OCI-LY3 (cell line): Measurements from ENCODE around the gene CCL4.

Experiments used
- H2AFZ ChIP-seq: fragments of 200-600, 300-600 bp; shearing (Covaris generic); 2 replicates; pipeline ENCODE4 v1.6.0; 2014; ENCODE audit warnings: antibody characterized with exemption, low read depth, low read length
- H3K27ac ChIP-seq: fragments of 200-600, 300-600 bp; sonication (generic); 2 replicates; pipeline ENCODE4 v1.5.1; 2014; ENCODE audit warnings: mild to moderate bottlenecking, low read length, moderate library complexity, mixed read lengths
- H3K27me3 ChIP-seq: fragments of 200-600, 300-600 bp; sonication (generic); 2 replicates; pipeline ENCODE4 v1.6.1; 2014; ENCODE audit warnings: low read depth, low read length, mixed read lengths
- H3K36me3 ChIP-seq: fragments of 200-600, 300-600 bp; sonication (generic); replicated peaks from 2 replicates; pipeline ENCODE3; 2014; ENCODE audit warnings: low read depth, low read length, mixed read lengths
- H3K4me1 ChIP-seq: fragments of 300-600, 200-600 bp; sonication (generic); 2 replicates; pipeline ENCODE4 v1.6.1; 2014; ENCODE audit warnings: low read length, mixed read lengths
- H3K4me2 ChIP-seq: fragments of 200-600, 300-600 bp; sonication (generic); 2 replicates; pipeline ENCODE4 v1.6.1; 2014; ENCODE audit warnings: low read length, mixed read lengths
- H3K4me3 ChIP-seq: fragments of 300-600, 200-600 bp; sonication (generic); 2 replicates; pipeline ENCODE4 v1.5.1; 2014; ENCODE audit warnings: antibody characterized with exemption, mild to moderate bottlenecking, low read length, moderate library complexity
- H3K79me2 ChIP-seq: fragments of 300-600, 200-600 bp; shearing (Covaris generic); 2 replicates; pipeline ENCODE4 v1.6.1; 2014; ENCODE audit warnings: mild to moderate bottlenecking, low read length, mixed read lengths
- H3K9ac ChIP-seq: fragments of 300-600, 200-600 bp; shearing (Covaris generic); 2 replicates; pipeline ENCODE4 v1.6.0; 2014; ENCODE audit warnings: mild to moderate bottlenecking, low read length, moderate library complexity
- H3K9me3 ChIP-seq: fragments of 200-600, 300-600 bp; shearing (Covaris generic); 2 replicates; pipeline ENCODE4 v1.6.1; 2014; ENCODE audit warnings: low read length, mixed read lengths; ENCODE audit not compliant: insufficient read depth
- H4K20me1 ChIP-seq: fragments of 200-600, 300-600 bp; sonication (generic); 2 replicates; pipeline ENCODE4 v1.6.1; 2016; ENCODE audit warnings: low read length, mixed read lengths; ENCODE audit not compliant: insufficient read depth
- EZH2phosphoT487 ChIP-seq: fragments of 200-600 bp; shearing (Covaris generic); IDR thresholded peaks from 2 replicates; pipeline ENCODE4 v1.6.1; 2018; ENCODE audit warnings: antibody characterized with exemption, mixed run types, low read depth
- TF ChIP-seq, protein P1 (sequence below): fragments of 200-600, 300-600 bp; sonication (generic); IDR thresholded peaks from 2 replicates; pipeline ENCODE4 v1.5.1; 2014; ENCODE audit warnings: antibody characterized with exemption, low read length, low read depth

CCL4 gene

DNA sequence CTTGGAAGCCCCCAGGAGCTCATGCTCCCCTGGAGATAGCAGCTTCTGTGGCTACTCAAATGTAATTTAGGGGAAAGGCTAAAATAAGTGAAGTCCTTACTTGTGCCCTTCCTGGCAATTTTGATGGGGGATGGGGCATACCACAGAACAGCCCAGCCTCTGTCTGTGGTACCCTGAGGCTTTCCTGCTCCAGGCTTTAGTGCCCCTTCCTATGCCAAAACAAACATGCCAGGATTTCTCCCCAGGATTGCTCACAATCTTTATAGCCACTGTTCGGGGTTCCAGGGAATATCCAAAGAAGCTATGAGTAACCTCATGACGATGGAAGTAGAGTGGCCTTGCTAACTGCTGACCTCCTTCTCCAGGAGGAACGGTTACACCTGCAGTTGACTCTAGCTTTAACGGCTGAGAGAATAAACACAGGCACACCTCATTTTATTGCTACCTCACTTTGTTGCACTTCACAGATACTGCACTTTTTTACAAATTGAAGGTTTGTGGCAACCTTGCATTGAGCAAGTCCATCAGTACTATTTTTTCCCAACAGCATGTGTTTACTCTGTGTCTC is 24.9 kb downstream of the CCL4 start:
- H3K36me3 ChIP-seq = peaks cover 14% of the 10 kb centered on the region
- no peak overlapping the region for H2AFZ ChIP-seq
- peak overlapping the region; percentile 72; the same call in 1 of the 2 replicates for H3K4me2 ChIP-seq
- no peak for TF ChIP-seq EZH2phosphoT487
- TF ChIP-seq, protein P1, sequence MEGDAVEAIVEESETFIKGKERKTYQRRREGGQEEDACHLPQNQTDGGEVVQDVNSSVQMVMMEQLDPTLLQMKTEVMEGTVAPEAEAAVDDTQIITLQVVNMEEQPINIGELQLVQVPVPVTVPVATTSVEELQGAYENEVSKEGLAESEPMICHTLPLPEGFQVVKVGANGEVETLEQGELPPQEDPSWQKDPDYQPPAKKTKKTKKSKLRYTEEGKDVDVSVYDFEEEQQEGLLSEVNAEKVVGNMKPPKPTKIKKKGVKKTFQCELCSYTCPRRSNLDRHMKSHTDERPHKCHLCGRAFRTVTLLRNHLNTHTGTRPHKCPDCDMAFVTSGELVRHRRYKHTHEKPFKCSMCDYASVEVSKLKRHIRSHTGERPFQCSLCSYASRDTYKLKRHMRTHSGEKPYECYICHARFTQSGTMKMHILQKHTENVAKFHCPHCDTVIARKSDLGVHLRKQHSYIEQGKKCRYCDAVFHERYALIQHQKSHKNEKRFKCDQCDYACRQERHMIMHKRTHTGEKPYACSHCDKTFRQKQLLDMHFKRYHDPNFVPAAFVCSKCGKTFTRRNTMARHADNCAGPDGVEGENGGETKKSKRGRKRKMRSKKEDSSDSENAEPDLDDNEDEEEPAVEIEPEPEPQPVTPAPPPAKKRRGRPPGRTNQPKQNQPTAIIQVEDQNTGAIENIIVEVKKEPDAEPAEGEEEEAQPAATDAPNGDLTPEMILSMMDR = no peak
- peaks cover 20% of the 10 kb centered on the region for H3K27me3 ChIP-seq
- H3K4me1 ChIP-seq = peaks cover 49% of the 10 kb centered on the region
- H3K27ac ChIP-seq = no peak overlapping the region
- peaks cover 18% of the 10 kb centered on the region for H3K9me3 ChIP-seq
- H3K79me2 ChIP-seq = no peaks in the 10 kb centered on the region
- H3K9ac ChIP-seq = no peak overlapping the region
- no peaks in the 10 kb centered on the region for H4K20me1 ChIP-seq
- H3K4me3 ChIP-seq = no peak overlapping the region

DNA sequence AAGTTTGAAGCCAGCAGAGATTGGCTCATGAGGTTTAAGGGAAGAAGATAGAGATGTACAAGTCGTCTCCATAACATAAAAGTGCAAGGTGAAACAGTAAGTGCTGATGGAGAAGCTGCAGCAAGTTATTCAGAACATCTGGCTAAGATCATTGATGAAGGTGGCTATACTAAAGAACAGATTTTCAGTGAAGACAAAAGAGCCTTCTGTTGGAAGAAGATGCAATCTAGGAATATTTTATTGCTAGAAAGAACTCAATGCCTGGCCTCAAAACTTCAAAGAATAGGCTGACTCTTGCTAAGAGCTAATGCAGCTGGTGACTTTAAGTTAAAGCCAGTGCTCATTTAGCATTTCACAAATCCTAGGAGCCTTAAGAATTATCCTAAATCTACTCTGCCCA is 26.0 kb downstream of the CCL4 start:
- H3K4me1 ChIP-seq = peaks cover 52% of the 10 kb centered on the region
- peaks cover 20% of the 10 kb centered on the region for H3K27me3 ChIP-seq
- no peak overlapping the region for H2AFZ ChIP-seq
- H3K4me3 ChIP-seq = no peak overlapping the region
- H3K27ac ChIP-seq = no peak overlapping the region
- no peak overlapping the region for H3K9ac ChIP-seq
- no peak overlapping the region for H3K4me2 ChIP-seq
- H3K36me3 ChIP-seq = peaks cover 14% of the 10 kb centered on the region
- no peaks in the 10 kb centered on the region for H4K20me1 ChIP-seq
- H3K9me3 ChIP-seq = peaks cover 16% of the 10 kb centered on the region
- TF ChIP-seq, protein P1 = no peak
- TF ChIP-seq EZH2phosphoT487 = no peak
- no peaks in the 10 kb centered on the region for H3K79me2 ChIP-seq

DNA sequence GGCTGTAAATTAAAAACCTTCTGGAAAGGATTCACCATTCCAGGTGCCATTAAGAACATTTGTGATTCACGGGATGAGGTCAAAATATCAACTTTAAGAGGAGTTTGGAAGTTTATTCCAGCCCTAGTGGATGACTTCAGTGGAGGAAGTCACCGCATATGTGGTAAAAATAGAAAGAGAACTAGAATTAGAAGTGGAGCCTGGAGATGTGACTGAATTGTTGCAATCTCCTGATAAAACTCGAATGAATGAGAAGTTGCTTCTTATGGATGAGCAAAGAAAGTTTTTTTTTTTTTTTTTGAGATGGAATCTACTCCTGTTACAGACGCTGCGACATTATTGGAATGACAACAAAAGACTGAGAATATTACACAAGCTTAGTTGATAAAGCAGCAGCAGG is 26.7 kb downstream of the CCL4 start:
- no peaks in the 10 kb centered on the region for H3K79me2 ChIP-seq
- H3K4me2 ChIP-seq = no peak overlapping the region
- H4K20me1 ChIP-seq = no peaks in the 10 kb centered on the region
- H3K27ac ChIP-seq = no peak overlapping the region
- no peak overlapping the region for H3K4me3 ChIP-seq
- H3K9me3 ChIP-seq = peaks cover 9% of the 10 kb centered on the region
- peaks cover 52% of the 10 kb centered on the region for H3K4me1 ChIP-seq
- no peak for TF ChIP-seq EZH2phosphoT487
- TF ChIP-seq, protein P1 = no peak
- no peak overlapping the region for H3K9ac ChIP-seq
- no peak overlapping the region for H2AFZ ChIP-seq
- peaks cover 11% of the 10 kb centered on the region for H3K36me3 ChIP-seq
- peaks cover 20% of the 10 kb centered on the region for H3K27me3 ChIP-seq

DNA sequence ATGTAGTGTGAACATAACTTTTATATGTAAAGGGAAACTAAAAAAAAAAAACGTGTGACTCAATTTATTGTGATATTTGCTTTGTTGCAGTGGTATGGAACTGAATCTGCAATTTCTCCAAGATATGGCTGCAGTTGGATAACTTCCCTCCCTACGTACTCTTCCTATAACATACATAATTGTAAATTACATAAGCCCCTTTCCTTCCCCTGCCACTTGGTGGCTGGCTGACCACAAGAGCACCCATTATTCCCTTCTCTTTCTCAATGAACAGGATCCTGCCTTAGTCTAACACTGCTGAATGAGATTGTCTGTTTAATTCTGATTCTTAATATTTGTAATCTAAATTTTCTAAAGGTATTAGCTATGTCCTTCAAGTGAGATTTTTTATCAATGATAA is 27.8 kb downstream of the CCL4 start:
- Histone ChIP-seq H3K79me2 (no peaks in the 10 kb centered on the region), H3K4me2 (no peak overlapping the region), H3K27me3 (peaks cover 23% of the 10 kb centered on the region), H3K4me1 (peaks cover 55% of the 10 kb centered on the region), H3K9me3 (no peaks in the 10 kb centered on the region), H2AFZ (no peak overlapping the region), H3K36me3 (peaks cover 3% of the 10 kb centered on the region), H3K9ac (no peak overlapping the region), H3K27ac (no peak overlapping the region), H4K20me1 (no peaks in the 10 kb centered on the region), H3K4me3 (no peak overlapping the region)
- TF ChIP-seq, protein P1 = no peak
- no peak for TF ChIP-seq EZH2phosphoT487
